HUES64 (cell line): ENCODE results near the gene DMD.

ENCODE experiments used
- H3K27ac ChIP-seq: 2 replicates; pipeline ENCODE4 v1.7.0; 2013; ENCODE audit warnings: low read depth, low read length, inconsistent platforms
- H3K27me3 ChIP-seq: 2 replicates; pipeline ENCODE4 v1.6.1; 2013; ENCODE audit warnings: mild to moderate bottlenecking, low read length; ENCODE audit not compliant: insufficient read depth
- H3K36me3 ChIP-seq: 2 replicates; pipeline ENCODE4 v1.6.1; 2013; ENCODE audit warnings: mild to moderate bottlenecking, low read length; ENCODE audit not compliant: insufficient read depth
- H3K4me1 ChIP-seq: 2 replicates; pipeline ENCODE4 v1.6.1; 2013; ENCODE audit warnings: mild to moderate bottlenecking, low read length, moderate library complexity; ENCODE audit not compliant: insufficient read depth
- H3K4me3 ChIP-seq: 2 replicates; pipeline ENCODE4 v1.5.1; 2013; ENCODE audit warnings: mild to moderate bottlenecking, low read length, moderate library complexity
- H3K9ac ChIP-seq: 2 replicates; pipeline ENCODE4 v1.6.1; 2013; ENCODE audit warnings: mild to moderate bottlenecking, low read depth, low read length
- H3K9me3 ChIP-seq: 2 replicates; pipeline ENCODE4 v1.6.1; 2013; ENCODE audit warnings: low read depth, low read length; ENCODE audit not compliant: insufficient read depth
- WGBS: fragments of 150-250, 120-280 bp; methylation state at CpG from one replicate; pipeline ENCODE4 v1.1.7; 2013; ENCODE audit warnings: missing lambda C conversion rate; 5-methylcytosine and 5-hydroxymethylcytosine counted together

Gene DMD

GRCh38 chrX:32618154-32618553, 593.2 kb downstream of the DMD start:
- Histone ChIP-seq H3K4me1 (no peaks in the 10 kb centered on the region), H3K9ac (no peak overlapping the region), H3K27ac (no peak overlapping the region), H3K4me3 (no peak overlapping the region), H3K9me3 (no peaks in the 10 kb centered on the region), H3K27me3 (no peaks in the 10 kb centered on the region), H3K36me3 (no peaks in the 10 kb centered on the region)
- 100% methylated on average over 3 of the region's 5 CpGs for WGBS

DNA sequence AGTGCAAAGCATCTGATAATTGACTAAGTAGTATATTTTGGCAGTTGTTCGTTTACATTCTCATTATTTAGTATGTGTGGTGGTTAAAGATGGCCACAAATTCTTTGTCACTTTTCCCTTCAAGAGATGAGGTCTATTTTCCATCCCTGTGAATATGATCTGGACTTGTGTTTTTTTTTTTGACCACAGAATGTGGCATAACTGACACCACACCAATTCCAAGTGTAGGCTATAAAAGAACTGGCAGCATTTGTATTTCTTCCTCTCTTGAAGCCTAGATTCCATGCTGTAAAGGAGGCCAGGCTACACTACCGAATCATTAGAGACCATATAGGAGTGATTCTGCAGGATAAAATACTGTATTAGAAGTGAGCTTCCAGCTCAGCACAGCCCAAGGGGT, 596.6 kb downstream of the DMD start:
- WGBS: 100% methylated on average over 1 of the region's 2 CpGs
- H3K36me3 ChIP-seq: no peaks in the 10 kb centered on the region
- no peak overlapping the region for H3K9ac ChIP-seq
- no peaks in the 10 kb centered on the region for H3K27me3 ChIP-seq
- no peaks in the 10 kb centered on the region for H3K9me3 ChIP-seq
- no peaks in the 10 kb centered on the region for H3K4me1 ChIP-seq
- H3K27ac ChIP-seq: no peak overlapping the region
- H3K4me3 ChIP-seq: no peak overlapping the region

- Histone ChIP-seq H3K4me3 (no peak overlapping the region), H3K27ac (no peak overlapping the region), H3K36me3 (no peaks in the 10 kb centered on the region), H3K4me1 (no peaks in the 10 kb centered on the region), H3K9ac (no peak overlapping the region), H3K9me3 (no peaks in the 10 kb centered on the region), H3K27me3 (no peaks in the 10 kb centered on the region)
- 93% methylated on average over 2 of the region's 4 CpGs for WGBS
Measured at GRCh38 chrX:32599156-32599555, 612.2 kb downstream of the DMD start.

DNA sequence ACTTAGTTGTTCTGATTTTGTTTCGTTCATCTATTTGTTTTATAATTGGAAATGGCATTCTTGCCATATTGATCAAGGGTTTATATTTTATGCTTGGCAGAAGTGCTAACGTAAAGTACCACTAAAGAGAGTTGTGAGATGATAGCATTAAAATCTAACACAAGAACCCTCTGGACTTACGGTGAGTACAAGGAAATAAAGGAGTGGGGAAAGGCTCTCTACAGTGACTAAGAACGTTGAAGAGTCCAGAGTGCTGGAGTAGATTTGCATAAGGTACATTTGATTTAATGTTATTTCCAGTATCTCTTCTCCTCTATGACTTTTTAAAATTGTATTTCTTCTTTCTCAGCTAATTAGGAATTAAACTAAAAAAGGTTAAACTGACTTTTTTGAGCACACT, 612.6 kb downstream of the DMD start:
- Histone ChIP-seq H3K9me3 (no peaks in the 10 kb centered on the region), H3K9ac (no peak overlapping the region), H3K27me3 (no peaks in the 10 kb centered on the region), H3K4me3 (no peak overlapping the region), H3K36me3 (no peaks in the 10 kb centered on the region), H3K27ac (no peak overlapping the region), H3K4me1 (no peaks in the 10 kb centered on the region)
- WGBS: 94% methylated on average over 3 of the region's 4 CpGs

DNA sequence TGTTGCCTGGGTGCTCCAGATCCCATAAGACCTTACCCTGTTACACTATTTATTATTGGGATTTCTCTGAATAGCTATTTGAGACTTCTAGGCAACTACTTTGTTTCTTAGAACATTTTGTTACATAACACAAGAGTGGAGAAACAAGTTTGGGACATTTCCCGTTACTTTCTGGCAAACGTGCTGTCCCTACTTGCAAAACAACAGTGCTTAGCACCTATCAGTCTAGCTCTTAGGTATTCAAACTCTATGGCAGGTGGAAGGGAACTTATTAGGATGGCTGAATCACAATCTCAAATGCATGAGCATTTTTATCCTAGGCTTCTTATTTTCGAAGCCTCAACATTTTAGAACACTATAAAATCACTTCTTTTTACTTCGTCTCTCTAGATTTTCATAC, 613.6 kb downstream of the DMD start:
- H3K9me3 ChIP-seq: peaks cover 2% of the 10 kb centered on the region; the same call in 1 of the 2 replicates

GRCh38 chrX:32592786-32593185, 618.6 kb downstream of the DMD start:
- Histone ChIP-seq H3K27ac (no peak overlapping the region), H3K27me3 (no peaks in the 10 kb centered on the region), H3K4me3 (no peak overlapping the region), H3K4me1 (no peaks in the 10 kb centered on the region), H3K9ac (no peak overlapping the region), H3K36me3 (no peaks in the 10 kb centered on the region), H3K9me3 (peaks cover 10% of the 10 kb centered on the region)
- 83% methylated on average over 7 of the region's 7 CpGs for WGBS

More for the DNA sequence above, 613.6 kb downstream of the DMD start:
- Histone ChIP-seq H3K4me1 (no peaks in the 10 kb centered on the region), H3K27me3 (no peaks in the 10 kb centered on the region), H3K9ac (no peak overlapping the region), H3K4me3 (no peak overlapping the region), H3K36me3 (no peaks in the 10 kb centered on the region), H3K27ac (no peak overlapping the region)
- 93% methylated on average over 3 of the region's 4 CpGs for WGBS

GRCh38 chrX:32591589-32591988, 619.8 kb downstream of the DMD start:
- no peak overlapping the region for H3K4me3 ChIP-seq
- H3K9ac ChIP-seq: no peak overlapping the region
- peaks cover 10% of the 10 kb centered on the region for H3K9me3 ChIP-seq
- no peak overlapping the region for H3K27ac ChIP-seq
- no peaks in the 10 kb centered on the region for H3K36me3 ChIP-seq
- H3K27me3 ChIP-seq: no peaks in the 10 kb centered on the region
- WGBS: 98% methylated on average over 10 of the region's 10 CpGs
- no peaks in the 10 kb centered on the region for H3K4me1 ChIP-seq

DNA sequence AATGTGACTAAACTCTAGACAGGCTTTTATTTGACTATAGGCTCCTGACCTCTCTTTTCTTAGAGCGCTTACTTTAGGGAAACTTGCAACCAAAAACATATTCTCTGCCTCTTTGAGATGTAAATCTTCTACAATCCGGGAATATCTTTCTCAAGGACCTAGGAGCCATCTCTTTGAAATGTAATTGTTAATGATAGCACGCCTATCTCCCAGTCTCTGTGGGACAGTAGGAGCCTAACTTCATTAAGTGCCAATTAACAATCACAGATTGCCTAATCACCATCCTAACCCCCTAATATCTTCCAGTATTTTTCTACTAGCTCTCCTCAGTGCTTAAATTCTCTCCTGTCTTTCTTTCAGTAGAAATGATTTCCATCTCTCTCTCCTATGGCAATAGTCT, 628.6 kb downstream of the DMD start:
- Histone ChIP-seq H3K9me3 (no peaks in the 10 kb centered on the region), H3K27me3 (peaks cover 4% of the 10 kb centered on the region; the same call in 1 of the 2 replicates), H3K9ac (no peak overlapping the region), H3K36me3 (no peaks in the 10 kb centered on the region), H3K4me1 (peaks cover 3% of the 10 kb centered on the region; the same call in 1 of the 2 replicates), H3K27ac (no peak overlapping the region), H3K4me3 (no peak overlapping the region)
- WGBS: 6% methylated on average over 2 of the region's 3 CpGs

DNA sequence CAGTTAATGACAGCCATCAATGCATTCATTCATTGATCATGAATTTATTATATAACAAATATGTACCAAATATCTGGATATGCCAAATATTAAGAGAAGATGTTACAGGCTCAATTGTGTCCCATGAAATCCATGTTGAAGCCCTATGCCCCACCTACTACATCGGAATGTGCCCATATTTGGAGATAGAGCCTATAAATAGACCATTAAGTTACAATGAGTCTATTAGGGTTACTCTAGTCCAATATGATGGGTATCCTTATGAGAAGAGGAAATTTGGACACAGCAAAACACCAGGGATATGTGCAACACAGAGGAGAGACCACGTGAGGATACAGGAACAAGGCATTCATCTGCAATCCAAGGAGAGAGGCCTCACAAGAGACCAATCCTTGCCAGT, 634.5 kb downstream of the DMD start:
- Histone ChIP-seq H3K36me3 (no peaks in the 10 kb centered on the region), H3K27me3 (peaks cover 4% of the 10 kb centered on the region; the same call in 1 of the 2 replicates), H3K4me3 (no peak overlapping the region), H3K27ac (no peak overlapping the region), H3K9ac (no peak overlapping the region), H3K9me3 (no peaks in the 10 kb centered on the region), H3K4me1 (no peaks in the 10 kb centered on the region)
- 87% methylated on average over 1 of the region's 2 CpGs for WGBS

- Histone ChIP-seq H3K9me3 (no peaks in the 10 kb centered on the region), H3K27me3 (no peaks in the 10 kb centered on the region), H3K4me3 (no peak overlapping the region), H3K9ac (no peak overlapping the region), H3K36me3 (no peaks in the 10 kb centered on the region), H3K4me1 (no peaks in the 10 kb centered on the region), H3K27ac (no peak overlapping the region)
- WGBS: 95% methylated on average over 2 of the region's 2 CpGs
Measured at GRCh38 chrX:32572644-32573043, 638.7 kb downstream of the DMD start.

DNA sequence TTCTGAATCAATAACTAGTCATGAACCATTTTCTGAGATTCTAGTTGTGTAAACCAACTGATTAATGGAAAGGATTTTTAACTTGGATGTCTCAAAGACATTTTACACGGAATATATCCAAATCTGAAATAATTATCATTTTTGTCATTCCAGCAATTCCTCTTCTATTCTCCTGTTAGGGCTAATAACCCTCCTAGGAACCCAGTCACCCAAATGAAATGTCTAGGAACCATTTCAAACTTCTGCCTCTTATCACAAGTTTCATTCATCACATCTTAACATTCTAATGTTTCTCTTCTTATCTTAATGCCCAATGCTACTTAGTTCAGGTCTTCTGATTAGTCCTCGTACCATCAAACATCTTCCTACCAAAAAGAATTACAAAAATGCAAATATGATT, 639.8 kb downstream of the DMD start:
- WGBS: 89% methylated on average over 2 of the region's 2 CpGs
- Histone ChIP-seq H3K4me1 (no peaks in the 10 kb centered on the region), H3K27me3 (no peaks in the 10 kb centered on the region)

GRCh38 chrX:32562261-32562660, 649.1 kb downstream of the DMD start:
- H3K4me1 ChIP-seq: no peaks in the 10 kb centered on the region
- 97% methylated on average over 3 of the region's 4 CpGs for WGBS
- H3K27ac ChIP-seq: no peak overlapping the region
- no peaks in the 10 kb centered on the region for H3K9me3 ChIP-seq
- H3K9ac ChIP-seq: no peak overlapping the region
- H3K4me3 ChIP-seq: no peak overlapping the region
- H3K27me3 ChIP-seq: no peaks in the 10 kb centered on the region
- no peaks in the 10 kb centered on the region for H3K36me3 ChIP-seq

More for the DNA sequence above, 639.8 kb downstream of the DMD start:
- Histone ChIP-seq H3K36me3 (no peaks in the 10 kb centered on the region), H3K27ac (no peak overlapping the region), H3K9me3 (no peaks in the 10 kb centered on the region), H3K4me3 (no peak overlapping the region), H3K9ac (no peak overlapping the region)
